GM12875 (cell line): ENCODE results near the gene FBRS.

Experiments
- H3K4me3 ChIP-seq: one replicate; pipeline ENCODE4 v1.5.1; 2011; ENCODE audit warnings: low read depth, low read length, control low read depth
- TF ChIP-seq, protein P1 (sequence below): IDR thresholded peaks from 2 replicates; pipeline ENCODE4 v1.5.1; 2011; ENCODE audit warnings: low read depth, mild to moderate bottlenecking, control low read depth, inconsistent platforms, low read length, moderate library complexity, borderline replicate concordance; ENCODE audit not compliant: insufficient read depth

FBRS gene

GRCh38 chr16:30720086-30720485 lies 61.9 kb downstream of the FBRS start:
- no peak overlapping the region for H3K4me3 ChIP-seq
- TF ChIP-seq, protein P1, sequence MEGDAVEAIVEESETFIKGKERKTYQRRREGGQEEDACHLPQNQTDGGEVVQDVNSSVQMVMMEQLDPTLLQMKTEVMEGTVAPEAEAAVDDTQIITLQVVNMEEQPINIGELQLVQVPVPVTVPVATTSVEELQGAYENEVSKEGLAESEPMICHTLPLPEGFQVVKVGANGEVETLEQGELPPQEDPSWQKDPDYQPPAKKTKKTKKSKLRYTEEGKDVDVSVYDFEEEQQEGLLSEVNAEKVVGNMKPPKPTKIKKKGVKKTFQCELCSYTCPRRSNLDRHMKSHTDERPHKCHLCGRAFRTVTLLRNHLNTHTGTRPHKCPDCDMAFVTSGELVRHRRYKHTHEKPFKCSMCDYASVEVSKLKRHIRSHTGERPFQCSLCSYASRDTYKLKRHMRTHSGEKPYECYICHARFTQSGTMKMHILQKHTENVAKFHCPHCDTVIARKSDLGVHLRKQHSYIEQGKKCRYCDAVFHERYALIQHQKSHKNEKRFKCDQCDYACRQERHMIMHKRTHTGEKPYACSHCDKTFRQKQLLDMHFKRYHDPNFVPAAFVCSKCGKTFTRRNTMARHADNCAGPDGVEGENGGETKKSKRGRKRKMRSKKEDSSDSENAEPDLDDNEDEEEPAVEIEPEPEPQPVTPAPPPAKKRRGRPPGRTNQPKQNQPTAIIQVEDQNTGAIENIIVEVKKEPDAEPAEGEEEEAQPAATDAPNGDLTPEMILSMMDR: no peak
